Stimulated activated CD4-positive, alpha-beta T cell treated with anti-CD3 and anti-CD28 coated beads, Interleukin-2, amount 100 ng/mL, for 4 hours (primary cell): ENCODE measurements around the gene APLF.
"Not testable (repeated sequence)": the region's sequence is repeated elsewhere in the genome, so short reads cannot be mapped to it uniquely, and the experiment has no call there.

Source experiments
- DNase-seq: peaks from one replicate; pipeline ENCODE4 v3.0.0-alpha.2; 2020; ENCODE audit warnings: low read depth

Gene APLF

GRCh38 chr2:68441179-68441993 lies 26.0 kb upstream of the APLF start:
- peak; percentile 69 for DNase-seq

DNA sequence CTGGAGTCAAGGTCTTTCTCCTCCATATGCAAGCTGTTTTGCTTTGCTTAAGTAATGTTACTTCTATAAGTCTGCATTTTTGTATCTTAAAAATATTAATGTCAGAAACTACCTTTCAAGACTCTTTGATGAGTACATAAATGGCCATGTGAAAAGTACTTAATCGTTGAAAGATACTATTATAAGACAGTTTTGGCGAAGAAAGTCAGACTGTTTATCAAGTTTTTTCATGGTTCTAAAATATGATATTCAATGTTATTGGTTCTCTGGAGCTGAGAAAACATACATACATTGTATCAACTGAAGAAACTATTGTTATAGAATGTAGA lies 25.4 kb upstream of the APLF start:
- DNase-seq: no peak

DNA sequence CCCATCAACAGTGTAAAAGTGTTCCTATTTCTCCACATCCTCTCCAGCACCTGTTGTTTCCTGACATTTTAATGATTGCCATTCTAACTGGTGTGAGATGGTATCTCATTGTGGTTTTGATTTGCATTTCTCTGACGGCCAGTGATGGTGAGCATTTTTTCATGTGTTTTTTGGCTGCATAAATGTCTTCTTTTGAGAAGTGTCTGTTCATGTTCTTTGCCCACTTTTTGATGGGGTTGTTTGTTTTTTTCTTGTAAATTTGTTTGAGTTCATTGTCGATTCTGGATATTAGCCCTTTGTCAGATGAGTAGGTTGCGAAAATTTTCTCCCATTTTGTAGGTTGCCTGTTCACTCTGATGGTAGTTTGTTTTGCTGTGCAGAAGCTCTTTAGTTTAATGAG lies 21.0 kb upstream of the APLF start:
- not testable (repeated sequence) for DNase-seq

DNA sequence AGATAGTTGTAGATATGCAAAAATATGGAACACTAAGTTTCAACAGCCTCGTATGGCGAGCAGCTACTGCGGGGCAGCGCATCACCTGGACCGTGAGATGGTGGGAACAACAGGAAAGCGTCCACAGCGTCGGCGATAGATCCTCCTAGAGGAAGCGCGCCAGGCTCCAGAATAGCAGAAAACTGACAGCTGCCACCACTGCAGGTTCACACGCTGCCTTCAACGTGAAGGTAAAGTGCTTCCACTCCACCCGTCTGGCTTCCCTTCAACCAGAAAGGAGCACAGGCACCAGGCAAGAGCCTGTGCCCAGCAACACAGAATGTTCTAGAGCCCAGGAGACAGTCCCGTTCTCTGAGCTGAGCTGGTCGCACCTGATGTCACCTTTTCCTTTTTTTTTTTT lies 20.3 kb upstream of the APLF start:
- no peak for DNase-seq

- DNase-seq: no peak
Measured at GRCh38 chr2:68448671-68449653, 18.4 kb upstream of the APLF start.

- DNase-seq: no peak
Measured at GRCh38 chr2:68452158-68452900, 15.1 kb upstream of the APLF start.

- no peak for DNase-seq
Measured at GRCh38 chr2:68453761-68454360, 13.5 kb upstream of the APLF start.

- no peak for DNase-seq
Measured at GRCh38 chr2:68454719-68455118, 12.7 kb upstream of the APLF start.

DNA sequence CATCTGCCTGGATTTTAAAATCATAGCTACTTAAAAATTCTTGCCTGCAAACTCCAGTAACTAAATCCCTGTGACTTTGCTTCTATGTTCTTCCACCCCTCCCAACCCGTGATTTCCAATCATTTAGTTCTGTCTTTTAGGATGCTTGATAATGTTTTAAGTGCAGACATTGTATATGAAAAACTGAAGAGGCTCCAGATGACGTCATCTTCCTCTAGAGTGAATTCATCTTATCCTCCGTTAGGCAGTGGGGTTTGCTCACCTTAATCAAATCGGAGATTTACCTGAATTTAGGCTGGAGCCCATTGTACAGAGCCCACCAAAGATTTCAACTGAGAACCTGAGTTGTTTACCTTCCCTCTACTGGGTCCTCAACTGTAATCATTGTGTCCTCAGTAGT lies 11.2 kb upstream of the APLF start:
- no peak for DNase-seq

DNA sequence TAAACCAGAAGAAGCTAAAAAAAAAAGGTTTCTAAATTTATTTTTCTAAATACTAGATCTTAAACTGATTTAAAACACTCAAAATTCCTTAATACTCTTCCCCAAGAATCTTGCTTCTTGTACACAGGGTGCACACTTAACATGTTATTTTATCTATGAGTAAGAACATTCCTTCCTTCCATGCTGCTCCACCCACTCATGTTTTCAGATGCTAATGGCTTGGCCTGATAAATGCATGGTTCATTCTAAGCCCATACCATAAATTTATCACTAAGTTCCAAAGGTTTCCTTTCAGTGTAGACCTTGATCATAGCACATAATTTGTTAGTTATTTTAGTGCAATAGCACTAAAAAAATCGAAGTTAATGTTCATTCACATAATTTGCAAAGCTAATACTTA lies 8.4 kb upstream of the APLF start:
- no peak for DNase-seq

- DNase-seq: no peak
Measured at GRCh38 chr2:68463287-68463877, 4.0 kb upstream of the APLF start.

GRCh38 chr2:68464651-68465050 lies 2.7 kb upstream of the APLF start:
- no peak for DNase-seq

DNA sequence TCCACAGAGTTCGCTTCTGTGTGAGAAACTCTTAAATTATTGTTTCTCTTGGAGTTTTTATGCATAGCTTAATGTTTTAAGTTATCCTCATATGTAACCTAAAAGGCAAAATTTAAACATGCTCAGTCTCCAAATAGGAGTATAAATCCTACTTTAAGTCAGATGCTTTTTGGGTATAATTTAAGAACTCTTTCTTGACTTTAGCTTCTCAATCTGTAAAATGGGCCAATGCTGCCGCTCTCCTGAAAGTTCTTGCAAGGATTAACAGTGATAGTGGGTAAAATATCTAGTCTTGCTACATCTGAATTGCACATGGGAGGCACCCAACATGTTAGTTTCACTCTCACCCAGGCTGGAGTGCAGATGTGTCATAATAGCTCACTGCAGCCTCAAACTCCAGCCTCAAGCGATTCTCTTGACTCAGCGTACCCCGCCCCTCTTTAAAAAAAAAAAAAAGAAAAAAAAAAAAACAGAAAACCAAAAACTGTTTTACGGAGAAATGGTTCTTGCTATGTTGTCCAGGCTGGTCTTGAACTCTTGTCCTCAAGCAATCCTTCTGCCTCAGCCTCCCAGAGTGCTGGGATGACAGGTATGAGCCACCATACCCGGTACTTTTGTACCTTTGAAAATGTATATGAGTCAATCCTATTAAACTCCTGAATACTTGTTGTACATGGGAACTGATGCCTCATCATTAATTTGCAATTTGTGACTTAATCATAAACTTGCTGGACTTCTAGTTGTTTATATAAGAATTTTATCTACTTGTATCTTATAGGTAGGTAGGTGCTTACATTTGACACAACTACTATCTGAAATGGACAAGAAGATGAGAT lies 2.1 kb upstream of the APLF start:
- DNase-seq: peak; percentile 24

GRCh38 chr2:68466361-68466777 lies 1.0 kb upstream of the APLF start:
- peak; percentile 58 for DNase-seq

DNA sequence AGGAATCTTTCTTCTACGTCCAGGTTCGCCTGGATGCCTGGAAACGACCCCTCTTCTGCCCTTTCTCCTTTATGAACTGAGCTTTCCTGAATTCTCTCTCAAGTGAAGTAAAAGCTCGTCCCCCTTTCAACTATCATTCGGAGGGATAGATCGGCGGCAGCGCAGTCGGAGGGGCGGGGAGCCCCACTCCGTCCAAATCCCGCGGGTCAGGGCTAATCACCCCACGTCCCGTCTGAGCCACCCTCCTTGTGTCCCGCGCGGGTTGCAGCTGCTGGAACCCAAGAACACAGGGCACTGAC lies 658 bp upstream of the APLF start:
- DNase-seq: no peak

- DNase-seq: no peak
Measured at GRCh38 chr2:68468801-68469200, 1.4 kb downstream of the APLF start.

DNA sequence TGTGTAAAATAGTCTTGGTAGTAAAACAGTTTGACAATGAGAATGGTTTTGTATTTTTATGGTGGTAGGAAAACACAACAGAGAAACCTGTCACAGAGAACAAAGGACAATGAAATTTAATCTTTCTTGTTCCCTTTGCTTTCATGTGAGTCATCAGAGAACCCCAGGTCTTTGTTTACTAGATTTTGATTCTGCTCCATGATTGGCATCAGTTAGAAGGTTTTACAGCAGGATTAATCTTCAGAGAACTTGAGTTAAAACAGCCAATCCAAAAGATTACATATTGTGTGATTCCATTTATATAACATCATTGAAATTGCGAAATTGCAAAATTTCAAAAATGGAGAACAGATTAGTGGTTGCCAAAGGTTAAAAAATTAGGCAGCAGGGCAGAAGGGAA lies 2.5 kb downstream of the APLF start:
- DNase-seq: no peak

DNA sequence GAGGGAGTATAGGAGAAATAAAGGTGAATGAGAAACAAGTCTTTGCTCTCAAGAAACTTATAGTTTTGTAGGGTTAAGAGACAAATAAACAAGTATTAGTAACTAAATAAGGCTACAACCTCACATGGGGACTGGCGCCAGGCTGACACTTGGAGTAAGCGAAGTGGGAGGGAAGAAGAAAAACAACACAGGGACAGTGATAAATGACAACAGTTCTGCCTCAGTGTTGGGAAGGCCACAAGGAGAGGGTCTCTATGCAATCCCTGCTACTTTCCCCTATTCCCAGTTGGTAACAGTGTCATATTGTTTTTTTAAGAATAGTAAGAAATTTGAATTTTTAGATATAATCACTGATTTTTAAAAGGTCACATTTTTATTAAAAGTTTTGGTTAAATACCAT lies 4.0 kb downstream of the APLF start:
- DNase-seq: no peak

DNA sequence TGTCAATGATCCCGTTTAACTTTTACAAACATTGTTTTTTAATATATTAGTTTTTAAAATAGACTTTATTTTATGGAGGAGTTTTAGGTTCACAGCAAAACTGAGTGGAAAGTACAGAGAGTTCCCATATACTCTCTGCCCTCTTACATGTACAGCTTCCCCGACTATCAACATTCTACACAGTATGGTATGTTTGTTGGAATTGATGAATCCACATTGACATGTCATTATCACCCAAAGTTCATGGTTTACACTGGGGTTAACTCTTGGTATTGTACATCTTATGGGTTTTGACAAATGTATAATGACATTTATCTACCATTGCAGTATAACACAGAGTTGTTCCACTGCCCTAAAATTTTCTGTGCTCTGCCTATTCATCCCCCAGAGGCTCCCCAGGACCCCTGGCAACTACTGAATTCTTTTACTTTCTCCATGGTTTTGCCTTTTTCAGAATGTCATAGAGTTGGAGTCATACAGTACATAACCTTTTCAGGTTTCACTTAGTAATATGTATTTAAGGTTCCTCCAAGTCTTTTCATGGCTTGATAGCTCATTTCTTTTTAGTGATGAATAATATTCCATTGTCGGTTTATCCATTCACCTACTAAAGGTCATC lies 5.5 kb downstream of the APLF start:
- no peak for DNase-seq

DNA sequence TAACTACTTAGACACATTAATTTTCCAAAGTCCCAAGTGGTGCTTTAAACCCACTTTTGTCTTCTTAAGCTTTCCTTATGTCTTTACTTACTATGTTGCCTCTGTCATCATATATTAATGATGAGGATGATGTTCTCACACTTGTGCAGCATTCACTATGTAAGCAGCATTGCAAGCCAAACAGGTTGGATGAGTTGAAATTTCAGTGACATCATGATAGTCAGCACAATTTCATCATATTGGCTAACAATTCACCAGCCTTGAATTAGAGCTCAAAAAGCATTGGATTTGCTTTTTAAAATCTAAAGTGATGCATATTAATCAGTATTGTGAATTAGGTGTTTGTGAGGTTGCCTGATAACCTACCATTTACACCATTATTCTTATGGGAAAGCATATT lies 7.7 kb downstream of the APLF start:
- no peak for DNase-seq

DNA sequence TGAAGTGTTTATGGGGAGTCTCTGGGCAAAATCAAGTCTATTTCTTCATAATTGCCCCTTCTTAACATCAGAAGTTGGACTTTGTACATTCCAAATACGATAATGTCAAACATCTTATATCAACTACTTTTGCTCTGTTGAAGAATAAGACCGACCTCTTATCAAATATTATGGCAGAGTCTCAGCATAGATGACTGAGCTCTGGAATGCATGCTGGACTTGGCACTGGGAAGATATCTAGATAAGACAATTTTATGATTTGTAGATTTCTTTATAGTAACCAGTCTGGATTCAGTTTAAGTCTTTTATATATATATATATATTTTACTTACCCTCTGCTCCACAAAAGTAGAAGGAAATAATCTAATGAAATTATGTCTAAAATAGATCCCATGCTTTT lies 8.2 kb downstream of the APLF start:
- DNase-seq: no peak
